HL-60/S4 treated with phorbol 12-myristate 13-acetate at 8.2 ng/mL for 4 days and 3 days (cell line): Measurements from ENCODE around the gene SGCD.

Experiments
- in situ Hi-C: fragments of 300-500 bp; cut with MboI; formaldehyde crosslinking; loops from 2 replicates; pipeline ENCODE4 v1.15.0; 2022; ENCODE audit warnings: low sequenced_read_pairs

Gene SGCD

DNA sequence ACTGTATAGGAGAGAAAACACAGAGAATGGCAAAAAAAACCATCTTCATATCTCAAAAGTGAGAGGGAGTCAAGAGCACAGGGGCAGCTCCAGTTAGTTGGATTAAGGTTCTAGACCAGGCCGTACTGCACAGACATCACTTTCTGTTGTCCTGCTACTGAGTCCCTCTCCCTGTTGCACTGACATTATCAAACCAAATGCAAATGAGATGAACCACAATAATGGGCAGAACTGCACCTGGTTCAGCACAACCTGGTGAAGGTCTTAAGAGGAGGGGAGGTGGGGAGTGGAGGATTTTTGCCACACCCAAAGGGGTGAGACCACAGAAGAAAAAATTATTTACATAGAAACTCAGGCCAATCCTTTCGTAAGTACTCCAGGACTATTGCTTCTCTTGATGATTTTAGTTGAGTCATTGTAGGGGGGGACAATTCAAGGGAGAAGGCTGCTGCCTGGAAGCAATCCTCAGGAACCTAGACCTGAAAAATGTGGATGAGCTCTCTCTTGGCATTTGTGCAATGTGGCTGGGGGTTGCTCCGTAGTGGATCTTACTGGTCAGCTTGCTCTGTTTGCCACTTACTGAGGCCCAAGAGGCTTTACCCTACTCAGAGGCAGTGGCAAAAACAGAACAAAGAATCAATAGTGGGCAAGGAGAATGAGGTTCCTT, 428.6 kb downstream of the SGCD start:
- in situ Hi-C loops, result no loop called here

DNA sequence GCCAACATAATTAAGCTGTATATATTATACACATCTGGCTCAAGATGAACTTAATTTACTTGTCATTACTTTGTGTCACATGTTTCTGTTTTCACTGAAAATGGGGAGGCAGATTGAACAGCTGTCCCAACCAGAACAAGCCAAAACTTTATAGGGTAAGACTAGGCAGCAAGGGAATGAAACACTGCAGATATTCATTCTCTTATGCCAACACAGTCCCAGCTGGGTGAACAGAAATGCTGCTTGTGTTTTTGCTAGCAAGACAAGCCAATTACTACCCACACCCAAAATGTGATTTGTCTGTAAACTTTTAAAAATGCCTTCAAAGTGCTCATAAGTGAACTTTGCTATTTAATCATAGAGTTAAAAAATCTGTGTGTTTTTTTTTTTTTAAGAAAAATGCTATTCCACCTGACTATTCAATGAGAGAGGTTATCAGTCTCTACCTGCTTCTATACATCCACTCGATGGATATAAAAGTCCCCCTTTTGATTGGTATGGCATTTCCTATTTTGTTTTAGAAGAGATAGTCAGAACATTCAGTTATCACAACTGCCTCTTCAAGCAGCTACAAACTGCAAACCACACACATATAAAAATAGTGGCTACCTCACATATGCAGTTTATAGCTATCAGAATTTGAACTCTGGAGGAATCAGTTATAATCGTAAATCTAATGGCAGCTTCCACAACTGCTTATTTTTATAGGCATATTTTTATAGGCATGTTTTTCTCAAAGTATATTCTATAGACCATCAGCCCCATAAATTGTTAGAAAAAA, 431.2 kb downstream of the SGCD start:
- in situ Hi-C loops, result no loop called here

GRCh38 chr5:156759156-156759555, 432.2 kb downstream of the SGCD start:
- in situ Hi-C loops, result no loop called here

- in situ Hi-C loops, result no loop called here
These were observed 435.8 kb downstream of the SGCD start for GRCh38 chr5:156762771-156763170.

DNA sequence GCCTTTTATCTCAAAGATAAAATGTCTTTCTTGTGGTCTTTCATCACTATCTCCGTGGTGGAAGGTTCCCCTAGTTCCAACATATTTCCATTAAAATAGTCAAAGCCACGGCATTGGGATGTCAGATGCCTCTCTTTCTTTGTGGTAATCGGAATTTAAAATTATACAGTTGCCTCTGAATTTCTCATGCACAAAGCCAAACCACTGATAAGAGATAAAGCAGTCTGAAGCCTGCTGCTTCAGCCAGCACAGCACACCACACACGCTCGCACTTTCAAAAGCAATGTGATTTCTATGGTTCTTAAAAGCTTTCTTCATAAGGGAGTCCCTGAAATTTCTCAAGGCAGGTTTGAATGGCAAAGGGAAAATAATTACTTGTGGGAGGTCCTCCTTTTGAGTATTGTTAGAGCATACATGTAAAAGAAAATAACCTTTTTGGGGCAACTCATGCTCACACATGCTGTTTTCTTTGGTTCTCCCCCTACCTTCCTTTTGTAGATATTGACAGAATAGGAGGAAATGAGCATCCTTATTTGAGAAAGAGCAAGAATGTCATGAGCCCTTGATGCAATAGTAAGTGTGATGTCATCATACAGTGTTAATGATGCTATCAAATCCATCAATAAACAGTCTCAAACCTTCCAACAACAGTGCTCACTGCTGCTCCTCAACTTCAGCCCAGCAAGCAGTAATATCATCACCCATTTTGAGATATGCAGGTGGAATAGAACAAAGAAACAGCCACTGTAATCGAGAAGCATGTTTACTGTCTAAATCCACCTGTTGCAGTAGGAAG, 437.4 kb downstream of the SGCD start:
- in situ Hi-C loops, result no loop called here

DNA sequence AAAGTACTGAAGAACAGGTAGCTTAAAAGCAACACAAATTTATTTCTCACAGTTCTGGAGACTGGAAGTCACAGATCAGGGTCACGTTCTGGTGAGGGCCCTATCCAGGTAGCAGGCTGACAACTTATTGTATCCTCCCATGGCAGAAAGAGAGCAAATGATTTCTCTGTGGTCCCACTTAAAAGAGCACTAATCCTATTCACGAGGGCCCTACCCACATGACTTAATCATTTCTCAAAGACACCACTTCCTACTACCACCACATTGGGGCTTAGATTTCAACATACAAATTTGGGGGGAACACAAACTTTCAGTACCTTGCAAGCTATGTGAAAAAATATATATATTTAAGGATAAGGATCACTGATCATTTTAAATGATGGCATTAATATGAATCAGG, 447.3 kb downstream of the SGCD start:
- in situ Hi-C loops, result no loop called here

GRCh38 chr5:156778139-156778706, 451.3 kb downstream of the SGCD start:
- in situ Hi-C loops, result no loop called here

DNA sequence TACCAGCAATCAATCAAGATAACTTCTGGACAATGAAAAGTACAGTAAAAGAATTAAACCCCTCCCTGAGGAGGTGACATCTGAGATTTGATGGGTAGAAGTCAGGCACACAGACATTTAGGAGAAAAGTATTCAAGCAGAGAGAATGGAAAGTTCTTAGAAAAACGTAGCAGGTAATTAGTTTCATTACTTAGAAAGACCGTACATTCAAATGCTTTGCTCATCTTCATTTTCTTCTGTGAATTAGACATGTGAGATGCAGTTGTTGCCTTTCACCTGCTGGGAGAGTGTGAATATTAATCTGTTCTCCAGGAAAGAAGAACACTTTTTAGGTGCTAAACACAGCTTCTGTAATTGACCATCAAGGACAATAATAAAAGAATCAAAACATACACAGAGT, 451.8 kb downstream of the SGCD start:
- in situ Hi-C loops, result no loop called here

DNA sequence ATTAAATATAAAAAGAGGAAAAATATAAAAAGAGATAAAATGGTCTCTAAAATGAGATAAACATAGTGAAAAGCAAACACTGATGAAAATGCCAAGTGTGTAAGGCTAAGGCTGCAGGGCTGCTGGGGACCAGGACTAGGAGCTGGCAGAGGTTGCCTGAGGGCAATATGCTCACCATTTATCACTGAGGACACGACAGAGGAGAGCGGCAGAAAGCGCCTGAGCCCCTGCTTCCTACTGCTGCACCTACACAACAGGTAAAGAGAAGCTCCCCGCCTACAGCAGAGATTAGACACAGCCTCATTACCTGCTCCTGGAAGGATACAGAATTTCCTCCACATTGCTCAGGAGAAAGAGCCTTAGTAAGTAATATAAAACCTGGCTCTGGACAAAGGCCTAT, 452.5 kb downstream of the SGCD start:
- in situ Hi-C loops, result no loop called here

DNA sequence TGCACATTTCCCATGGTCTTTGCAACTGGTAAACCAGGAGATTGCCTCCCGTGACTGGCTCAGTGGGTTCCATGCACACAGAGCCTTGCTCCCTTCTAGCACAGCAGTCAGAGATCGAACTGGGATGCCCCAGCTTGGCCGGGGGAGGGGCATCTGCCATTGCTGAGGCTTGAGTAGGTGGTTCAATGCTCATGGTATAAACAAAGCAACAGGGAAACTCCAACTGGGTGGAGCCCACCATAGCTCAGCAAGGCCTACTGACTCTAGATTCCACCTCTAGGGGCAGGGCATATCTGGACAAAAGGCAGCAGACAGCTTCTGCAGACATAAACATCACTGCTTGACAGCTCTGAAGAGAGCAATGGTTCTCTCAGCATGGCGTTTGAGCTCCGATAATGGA, 456.1 kb downstream of the SGCD start:
- in situ Hi-C loops, result no loop called here

DNA sequence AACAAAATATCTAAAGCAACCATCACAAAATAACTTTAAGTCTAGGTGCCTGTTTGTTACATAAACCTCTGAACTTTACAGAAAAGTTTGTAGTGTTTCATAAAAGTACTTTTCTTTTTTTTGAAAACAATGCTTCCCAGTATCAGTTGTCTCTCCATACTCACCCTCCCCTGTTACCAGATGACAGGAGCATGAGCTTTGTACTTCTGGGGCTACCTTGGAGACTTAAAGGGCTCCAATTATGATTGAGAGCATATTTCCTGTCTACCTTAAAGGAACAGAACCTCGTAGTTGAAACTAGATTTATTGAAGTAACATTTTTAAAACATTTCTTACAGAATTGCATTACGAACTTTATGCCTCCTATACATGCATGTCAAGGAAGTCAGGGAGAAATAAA, 467.7 kb downstream of the SGCD start:
- in situ Hi-C loops, result no loop called here

DNA sequence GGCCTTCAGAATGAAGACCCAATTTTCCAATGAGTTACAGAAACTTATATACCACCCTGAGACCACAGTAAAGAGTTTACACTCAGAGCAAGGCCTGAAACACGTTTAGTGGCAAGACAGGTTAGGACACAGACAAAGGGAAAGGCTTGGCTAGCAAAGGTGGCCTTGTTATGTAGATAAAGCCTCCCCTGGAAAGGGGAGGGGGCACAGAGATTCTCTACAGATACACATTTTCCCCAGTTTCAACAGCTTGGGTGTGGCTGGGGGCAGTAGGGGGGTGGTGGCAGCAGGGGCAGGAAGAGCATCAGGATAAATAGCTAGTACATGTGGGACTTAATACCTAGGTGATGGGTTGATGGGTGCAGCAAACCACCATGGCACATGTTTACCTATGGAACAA, 471.2 kb downstream of the SGCD start:
- in situ Hi-C loops, result no loop called here

- in situ Hi-C loops, result no loop called here
These were observed 472.2 kb downstream of the SGCD start for GRCh38 chr5:156799171-156799570.

DNA sequence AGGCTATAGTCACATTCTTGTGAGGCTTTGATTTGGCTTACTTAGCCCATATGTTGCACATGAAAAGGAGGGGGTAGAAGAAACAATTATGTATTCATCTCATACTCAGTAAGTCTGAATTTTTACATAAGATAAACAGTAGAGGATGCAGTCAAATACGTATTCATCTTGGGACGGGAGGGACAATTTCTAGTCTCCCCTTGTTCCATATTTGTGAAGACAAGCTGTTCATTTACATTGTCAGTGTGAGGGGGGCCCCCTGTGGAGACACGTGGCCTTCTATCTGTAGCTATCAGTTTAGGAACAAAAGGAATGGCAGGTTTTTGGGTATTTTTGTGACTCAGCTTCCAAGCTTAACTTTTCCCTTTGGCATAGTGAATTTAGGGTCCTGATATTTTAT, 474.0 kb downstream of the SGCD start:
- in situ Hi-C loops, result no loop called here

DNA sequence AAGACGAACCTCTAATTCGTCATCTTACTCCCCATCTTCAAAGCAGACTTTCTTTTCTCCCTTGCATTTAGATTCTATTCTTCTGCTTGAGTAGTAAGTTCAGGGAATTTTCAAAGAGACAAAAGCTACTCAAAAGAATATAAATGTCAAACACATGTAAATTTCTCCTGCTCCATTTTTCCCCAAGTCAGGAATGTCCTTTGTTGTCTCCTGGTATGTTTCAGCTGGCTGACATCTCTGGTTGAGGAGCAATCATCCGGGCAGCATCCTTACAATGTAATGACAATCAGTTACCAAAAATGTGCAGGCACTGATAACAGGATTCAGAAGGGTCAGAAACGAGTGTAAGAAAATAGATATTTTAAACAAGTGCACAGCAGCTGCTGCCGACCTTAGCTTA, 475.5 kb downstream of the SGCD start:
- in situ Hi-C loops, result no loop called here

- in situ Hi-C loops, result no loop called here
These were observed 476.4 kb downstream of the SGCD start for GRCh38 chr5:156803404-156803803.

GRCh38 chr5:156812959-156813358, 486.0 kb downstream of the SGCD start:
- in situ Hi-C loops, result no loop called here

- in situ Hi-C loops, result no loop called here
These were observed 489.1 kb downstream of the SGCD start for GRCh38 chr5:156815988-156816599.
